ENCODE data around the gene CLEC18B. TPM values are rescaled to one million over a fixed set of nuclear protein-coding genes. Genes with fewer than 3 reads are reported as not detected.
"Not testable (repeated sequence)": the region's sequence is repeated elsewhere in the genome, so short reads cannot be mapped to it uniquely, and the experiment has no call there.

Gene CLEC18B
- total and polyA plus RNA-seq, 4 donors = 0.65 to 1.9 (median 0.77) TPM; not detected in 1

DNA sequence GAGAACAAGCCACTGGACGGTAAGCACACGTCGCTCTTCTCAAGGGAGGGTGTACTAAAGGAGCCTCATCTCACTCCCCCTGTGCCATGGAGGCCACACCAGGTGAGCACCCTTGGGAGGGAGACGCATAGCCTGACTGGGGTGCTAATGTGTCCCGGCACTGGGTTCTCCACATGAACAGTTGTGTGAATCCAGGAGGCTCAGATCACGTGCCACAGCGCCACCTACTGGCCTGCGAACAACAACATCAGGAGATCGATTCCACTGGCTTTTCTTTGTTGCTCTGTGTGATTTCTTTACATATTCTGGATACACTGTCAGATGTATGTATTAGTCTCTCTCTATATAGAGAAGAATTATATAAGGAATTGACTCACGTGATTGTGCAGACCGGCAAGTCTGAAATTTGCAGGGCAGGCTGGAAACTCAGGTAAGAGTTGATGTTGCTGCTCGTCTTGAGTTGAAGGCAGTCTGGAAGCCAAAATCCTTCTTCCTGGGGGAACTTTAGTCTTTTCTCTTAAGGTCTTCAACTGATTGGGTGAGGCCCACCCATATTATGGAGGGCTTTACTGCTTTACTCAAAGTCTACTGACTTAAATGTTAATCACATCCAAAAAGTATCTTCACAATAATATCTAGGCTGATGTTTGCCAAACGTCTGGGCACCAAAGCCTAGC is 8.9 kb upstream of the CLEC18B start:
- not testable (repeated sequence) for H3K9ac ChIP-seq (ENCODE audit: insufficient read depth in 1 of 2, low read length in 2 of 2); H3K4me3 ChIP-seq; H3K4me1 ChIP-seq (ENCODE audit: control insufficient read depth in 5 of 5, insufficient read depth in 5 of 5, low read length in 5 of 5); H3K27me3 ChIP-seq (ENCODE audit: control insufficient read depth in 3 of 3, insufficient read depth in 3 of 3, low read length in 2 of 3); H3K9me3 ChIP-seq (ENCODE audit: control insufficient read depth in 4 of 4, insufficient read depth in 3 of 4, low read length in 3 of 4); H3K27ac ChIP-seq (ENCODE audit: low read depth in 1 of 2, low read length in 1 of 2); H3K36me3 ChIP-seq (ENCODE audit: control insufficient read depth in 4 of 4, insufficient read depth in 4 of 4, low read length in 4 of 4)
- DNase-seq (peak; percentile 36 to 53 (median 46)), ATAC-seq (ENCODE audit: insufficient read depth, low FRiP score) (peak; percentile 79)
- 32 to 34% methylated on average over 13 of the region's 13 CpGs for WGBS, 2 donors
- TF ChIP-seq CTCF (IDR thresholded peaks at IDR 0.05; ENCODE audit: control extremely low read depth, extremely low read depth) = peak; percentile 34

- H3K4me3 ChIP-seq = not testable (repeated sequence)
Measured at GRCh38 chr16:74428493-74428892, 7.2 kb upstream of the CLEC18B start.

DNA sequence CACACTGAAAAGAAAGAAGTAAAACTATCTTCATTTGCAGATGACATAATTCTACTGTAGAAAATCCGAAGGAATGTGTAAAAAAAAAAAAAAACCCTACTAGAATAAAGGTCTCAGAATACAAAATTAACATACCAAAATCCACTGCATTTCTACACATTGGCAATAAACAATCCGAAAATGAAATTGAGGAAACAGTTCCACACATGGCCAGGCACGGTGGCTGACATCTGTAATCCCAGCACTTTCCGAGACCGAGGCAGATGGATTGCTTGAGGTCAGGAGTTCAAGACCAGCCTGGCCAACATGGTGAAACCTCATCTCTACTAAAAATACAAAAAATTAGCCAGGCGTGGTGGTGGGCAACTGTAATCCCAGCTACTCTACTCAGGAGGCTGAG is 4.5 kb upstream of the CLEC18B start:
- not testable (repeated sequence) for H3K4me3 ChIP-seq; H3K36me3 ChIP-seq (ENCODE audit: control insufficient read depth in 4 of 4, insufficient read depth in 4 of 4, low read length in 4 of 4); DNase-seq; H3K27me3 ChIP-seq (ENCODE audit: control insufficient read depth in 3 of 3, insufficient read depth in 3 of 3, low read length in 2 of 3); H3K4me1 ChIP-seq (ENCODE audit: control insufficient read depth in 5 of 5, insufficient read depth in 5 of 5, low read length in 5 of 5); H3K27ac ChIP-seq (ENCODE audit: low read depth in 1 of 2, low read length in 1 of 2); H3K9me3 ChIP-seq (ENCODE audit: control insufficient read depth in 4 of 4, insufficient read depth in 3 of 4, low read length in 3 of 4); ATAC-seq (ENCODE audit: insufficient read depth, low FRiP score); H3K9ac ChIP-seq (ENCODE audit: insufficient read depth in 1 of 2, low read length in 2 of 2)
- WGBS, 2 donors = 64 to 77% methylated on average over 6 of the region's 6 CpGs

More at GRCh38 chr16:74428493-74428892, 7.2 kb upstream of the CLEC18B start:
- 86 to 88% methylated on average over 1 to 4 of the region's 8 CpGs for WGBS, 2 donors
- not testable (repeated sequence) for H3K9ac ChIP-seq (ENCODE audit: insufficient read depth in 1 of 2, low read length in 2 of 2); H3K36me3 ChIP-seq (ENCODE audit: control insufficient read depth in 4 of 4, insufficient read depth in 4 of 4, low read length in 4 of 4); H3K4me1 ChIP-seq (ENCODE audit: control insufficient read depth in 5 of 5, insufficient read depth in 5 of 5, low read length in 5 of 5); ATAC-seq (ENCODE audit: insufficient read depth, low FRiP score); H3K27me3 ChIP-seq (ENCODE audit: control insufficient read depth in 3 of 3, insufficient read depth in 3 of 3, low read length in 2 of 3); DNase-seq; H3K9me3 ChIP-seq (ENCODE audit: control insufficient read depth in 4 of 4, insufficient read depth in 3 of 4, low read length in 3 of 4); H3K27ac ChIP-seq (ENCODE audit: low read depth in 1 of 2, low read length in 1 of 2)

- not testable (repeated sequence) for ATAC-seq (ENCODE audit: insufficient read depth, low FRiP score); H3K27me3 ChIP-seq (ENCODE audit: control insufficient read depth in 3 of 3, insufficient read depth in 3 of 3, low read length in 2 of 3); H3K9ac ChIP-seq (ENCODE audit: insufficient read depth in 1 of 2, low read length in 2 of 2); DNase-seq; H3K4me1 ChIP-seq (ENCODE audit: control insufficient read depth in 5 of 5, insufficient read depth in 5 of 5, low read length in 5 of 5); H3K27ac ChIP-seq (ENCODE audit: low read depth in 1 of 2, low read length in 1 of 2); H3K9me3 ChIP-seq (ENCODE audit: control insufficient read depth in 4 of 4, insufficient read depth in 3 of 4, low read length in 3 of 4); H3K36me3 ChIP-seq (ENCODE audit: control insufficient read depth in 4 of 4, insufficient read depth in 4 of 4, low read length in 4 of 4); H3K4me3 ChIP-seq
- WGBS, 2 donors = 81 to 91% methylated on average over 4 of the region's 4 CpGs
Measured at GRCh38 chr16:74423721-74424120, 2.4 kb upstream of the CLEC18B start.

DNA sequence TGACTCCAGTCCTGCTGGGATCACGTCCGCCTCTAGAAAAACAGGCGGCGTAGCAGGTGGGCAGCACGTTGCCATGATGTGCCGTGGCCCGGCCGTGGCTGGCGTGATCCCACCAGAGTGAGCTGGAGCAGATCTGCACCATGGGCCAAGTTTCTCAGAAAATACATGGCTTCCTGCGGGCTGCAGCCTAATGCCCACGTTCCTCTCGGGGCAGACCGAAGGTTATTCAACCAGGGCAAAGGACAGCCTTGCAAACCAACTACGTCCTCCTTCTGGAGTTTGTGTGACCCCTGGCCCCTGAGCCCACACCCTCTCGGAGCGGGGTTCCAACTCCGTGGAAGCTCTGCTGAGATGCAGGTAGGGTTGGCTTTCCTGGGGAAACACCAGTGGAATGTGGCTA is 808 bp upstream of the CLEC18B start:
- not testable (repeated sequence) for H3K36me3 ChIP-seq (ENCODE audit: control insufficient read depth in 4 of 4, insufficient read depth in 4 of 4, low read length in 4 of 4); DNase-seq; H3K4me1 ChIP-seq (ENCODE audit: control insufficient read depth in 5 of 5, insufficient read depth in 5 of 5, low read length in 5 of 5); H3K27ac ChIP-seq (ENCODE audit: low read depth in 1 of 2, low read length in 1 of 2); H3K4me3 ChIP-seq; H3K9ac ChIP-seq (ENCODE audit: insufficient read depth in 1 of 2, low read length in 2 of 2); H3K9me3 ChIP-seq (ENCODE audit: control insufficient read depth in 4 of 4, insufficient read depth in 3 of 4, low read length in 3 of 4); H3K27me3 ChIP-seq (ENCODE audit: control insufficient read depth in 3 of 3, insufficient read depth in 3 of 3, low read length in 2 of 3); ATAC-seq (ENCODE audit: insufficient read depth, low FRiP score)
- WGBS, 2 donors = 93 to 95% methylated on average over 5 to 6 of the region's 17 CpGs

- ATAC-seq (ENCODE audit: insufficient read depth, low FRiP score); H3K9me3 ChIP-seq (ENCODE audit: control insufficient read depth in 4 of 4, insufficient read depth in 3 of 4, low read length in 3 of 4); H3K9ac ChIP-seq (ENCODE audit: insufficient read depth in 1 of 2, low read length in 2 of 2); H3K4me1 ChIP-seq (ENCODE audit: control insufficient read depth in 5 of 5, insufficient read depth in 5 of 5, low read length in 5 of 5); H3K36me3 ChIP-seq (ENCODE audit: control insufficient read depth in 4 of 4, insufficient read depth in 4 of 4, low read length in 4 of 4); H3K27me3 ChIP-seq (ENCODE audit: control insufficient read depth in 3 of 3, insufficient read depth in 3 of 3, low read length in 2 of 3); H3K4me3 ChIP-seq; DNase-seq; H3K27ac ChIP-seq (ENCODE audit: low read depth in 1 of 2, low read length in 1 of 2): not testable (repeated sequence)
- WGBS, 2 donors = 80 to 96% methylated on average over 6 to 11 of the region's 16 CpGs
Measured at GRCh38 chr16:74421482-74421785, 156 bp upstream of the CLEC18B start.

DNA sequence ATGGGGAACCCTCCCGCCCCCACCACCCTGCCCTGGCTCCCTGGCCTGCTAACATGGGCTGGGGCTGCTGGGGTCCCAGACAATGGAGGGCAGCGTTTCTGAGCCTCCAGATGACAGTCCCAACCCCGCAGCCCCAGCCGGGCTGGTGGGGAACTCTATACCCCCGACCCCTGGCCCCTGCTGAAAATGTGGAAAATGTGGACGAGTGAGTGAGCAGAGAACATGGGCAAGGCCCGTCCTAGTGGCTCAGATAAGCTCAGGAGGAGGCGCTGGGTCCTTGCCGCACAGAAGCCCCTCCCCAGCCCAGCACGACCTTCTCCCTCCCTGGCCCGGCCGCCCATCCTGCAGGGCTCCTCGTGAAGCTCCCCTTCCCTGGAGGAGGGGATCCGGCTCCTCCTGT is 1.5 kb downstream of the CLEC18B start:
- not testable (repeated sequence) for ATAC-seq (ENCODE audit: insufficient read depth, low FRiP score); H3K27me3 ChIP-seq (ENCODE audit: control insufficient read depth in 3 of 3, insufficient read depth in 3 of 3, low read length in 2 of 3); H3K36me3 ChIP-seq (ENCODE audit: control insufficient read depth in 4 of 4, insufficient read depth in 4 of 4, low read length in 4 of 4); DNase-seq; H3K4me3 ChIP-seq; H3K27ac ChIP-seq (ENCODE audit: low read depth in 1 of 2, low read length in 1 of 2); H3K4me1 ChIP-seq (ENCODE audit: control insufficient read depth in 5 of 5, insufficient read depth in 5 of 5, low read length in 5 of 5); H3K9ac ChIP-seq (ENCODE audit: insufficient read depth in 1 of 2, low read length in 2 of 2); H3K9me3 ChIP-seq (ENCODE audit: control insufficient read depth in 4 of 4, insufficient read depth in 3 of 4, low read length in 3 of 4)
- 62 to 66% methylated on average over 6 to 9 of the region's 14 CpGs for WGBS, 2 donors

- not testable (repeated sequence) for H3K27ac ChIP-seq (ENCODE audit: low read depth in 1 of 2, low read length in 1 of 2); H3K4me1 ChIP-seq (ENCODE audit: control insufficient read depth in 5 of 5, insufficient read depth in 5 of 5, low read length in 5 of 5); DNase-seq; ATAC-seq (ENCODE audit: insufficient read depth, low FRiP score); H3K36me3 ChIP-seq (ENCODE audit: control insufficient read depth in 4 of 4, insufficient read depth in 4 of 4, low read length in 4 of 4); H3K4me3 ChIP-seq; H3K9ac ChIP-seq (ENCODE audit: insufficient read depth in 1 of 2, low read length in 2 of 2); H3K9me3 ChIP-seq (ENCODE audit: control insufficient read depth in 4 of 4, insufficient read depth in 3 of 4, low read length in 3 of 4); H3K27me3 ChIP-seq (ENCODE audit: control insufficient read depth in 3 of 3, insufficient read depth in 3 of 3, low read length in 2 of 3)
- 76 to 92% methylated on average over 2 to 12 of the region's 15 CpGs for WGBS, 2 donors
Measured at GRCh38 chr16:74417897-74418296, 3.4 kb downstream of the CLEC18B start.

Measured in lung (tissue), 12 donors.